Endothelial cell (in vitro differentiated cells): ENCODE results near the gene KCNAB1. TPM values are rescaled to one million over a fixed set of nuclear protein-coding genes. Genes with fewer than 3 reads are reported as not detected.

Experiments
- DNase-seq: peaks from one replicate; pipeline ENCODE4 v3.0.0; 2021; ENCODE audit warnings: low spot score
- H3K27ac Mint-ChIP-seq: one replicate; pipeline ENCODE4 v1.8.0; 2021; ENCODE audit warnings: mixed read lengths, inconsistent platforms; ENCODE audit not compliant: unreplicated experiment
- H3K27me3 Mint-ChIP-seq: one replicate; pipeline ENCODE4 v1.8.0; 2021; ENCODE audit warnings: mild to moderate bottlenecking, moderate library complexity, mixed read lengths, inconsistent platforms; ENCODE audit not compliant: unreplicated experiment
- H3K36me3 Mint-ChIP-seq: one replicate; pipeline ENCODE4 v1.8.0; 2021; ENCODE audit warnings: mild to moderate bottlenecking, low read depth, mixed read lengths, inconsistent platforms; ENCODE audit not compliant: unreplicated experiment
- H3K4me1 Mint-ChIP-seq: one replicate; pipeline ENCODE4 v1.8.0; 2021; ENCODE audit warnings: mild to moderate bottlenecking, mixed read lengths, inconsistent platforms; ENCODE audit not compliant: unreplicated experiment
- H3K4me3 Mint-ChIP-seq: one replicate; pipeline ENCODE4 v1.8.0; 2021; ENCODE audit warnings: mild to moderate bottlenecking, mixed read lengths, inconsistent platforms; ENCODE audit not compliant: unreplicated experiment
- H3K9me3 Mint-ChIP-seq: one replicate; pipeline ENCODE4 v1.8.0; 2021; ENCODE audit warnings: mixed read lengths, inconsistent platforms; ENCODE audit not compliant: unreplicated experiment
- CTCF ChIP-seq: fragments of 200-600 bp; sonication (generic); IDR thresholded peaks from one replicate; pipeline ENCODE4 v1.5.0; 2021; ENCODE audit warnings: antibody characterized with exemption; ENCODE audit not compliant: unreplicated experiment
- total RNA-seq: library from RNA; stranded (reverse); fragmentation: NEBNext Ultra II Directional; extraction: Animal tissue kit (Norgen Biotek cat#: 25700); gene quantifications from one replicate; pipeline ENCODE4 v1.2.1, GENCODE V29; 2021; ENCODE audit not compliant: unreplicated experiment

The KCNAB1 gene
- total RNA-seq, 1 donor from 2014 or later = not detected

GRCh38 chr3:156532730-156533129, 412.4 kb downstream of the KCNAB1 start:
- Mint-ChIP-seq H3K36me3 (no peaks in the 10 kb centered on the region), H3K4me3 (no peak overlapping the region), H3K27ac (no peak overlapping the region), H3K4me1 (no peaks in the 10 kb centered on the region), H3K9me3 (no peaks in the 10 kb centered on the region), H3K27me3 (peaks cover 2% of the 10 kb centered on the region)
- TF ChIP-seq CTCF = no peak
- DNase-seq = no peak

GRCh38 chr3:156533205-156533604, 412.8 kb downstream of the KCNAB1 start:
- peaks cover 2% of the 10 kb centered on the region for H3K27me3 Mint-ChIP-seq
- no peak overlapping the region for H3K27ac Mint-ChIP-seq
- no peaks in the 10 kb centered on the region for H3K4me1 Mint-ChIP-seq
- no peak for TF ChIP-seq CTCF
- no peaks in the 10 kb centered on the region for H3K36me3 Mint-ChIP-seq
- no peak overlapping the region for H3K4me3 Mint-ChIP-seq
- no peaks in the 10 kb centered on the region for H3K9me3 Mint-ChIP-seq
- DNase-seq = no peak

GRCh38 chr3:156535162-156535627, 414.8 kb downstream of the KCNAB1 start:
- no peak for TF ChIP-seq CTCF
- Mint-ChIP-seq H3K27me3 (peaks cover 2% of the 10 kb centered on the region), H3K4me3 (no peak overlapping the region), H3K36me3 (no peaks in the 10 kb centered on the region), H3K9me3 (no peaks in the 10 kb centered on the region), H3K27ac (no peak overlapping the region), H3K4me1 (no peaks in the 10 kb centered on the region)
- no peak for DNase-seq

GRCh38 chr3:156535798-156536197, 415.4 kb downstream of the KCNAB1 start:
- no peaks in the 10 kb centered on the region for H3K9me3 Mint-ChIP-seq
- H3K4me3 Mint-ChIP-seq = no peak overlapping the region
- TF ChIP-seq CTCF = no peak
- H3K27ac Mint-ChIP-seq = no peak overlapping the region
- no peak for DNase-seq
- H3K27me3 Mint-ChIP-seq = peaks cover 2% of the 10 kb centered on the region
- H3K36me3 Mint-ChIP-seq = no peaks in the 10 kb centered on the region
- H3K4me1 Mint-ChIP-seq = no peaks in the 10 kb centered on the region

GRCh38 chr3:156536524-156537316, 416.3 kb downstream of the KCNAB1 start:
- DNase-seq = no peak
- H3K4me1 Mint-ChIP-seq = no peaks in the 10 kb centered on the region
- H3K4me3 Mint-ChIP-seq = no peak overlapping the region
- TF ChIP-seq CTCF = no peak
- no peak overlapping the region for H3K27ac Mint-ChIP-seq
- H3K9me3 Mint-ChIP-seq = no peaks in the 10 kb centered on the region
- no peaks in the 10 kb centered on the region for H3K36me3 Mint-ChIP-seq
- peaks cover 2% of the 10 kb centered on the region for H3K27me3 Mint-ChIP-seq
